K562 (cell line): Measurements from ENCODE around the gene STC2. TPM values are rescaled to one million over a fixed set of nuclear protein-coding genes. Genes with fewer than 3 reads are reported as not detected.

Experiments
- ARNT ChIP-seq, 2 experiments: fragments of 450-650 bp; IDR thresholded peaks; 2 replicates each; pipeline ENCODE4 v1.6.1; 2016; ENCODE audit warnings: mild to moderate bottlenecking in 1 of 2
- BDP1 ChIP-seq: IDR thresholded peaks from 3 replicates; pipeline ENCODE4 v1.6.1; 2011; ENCODE audit not compliant: insufficient read length, insufficient read depth
- CCAR2 ChIP-seq: fragments of 200-400 bp; formaldehyde crosslinking; IDR thresholded peaks from 2 replicates; pipeline ENCODE4 v1.6.1; 2017; ENCODE audit warnings: mild to moderate bottlenecking, low read depth, low read length
- HDAC1 ChIP-seq, 2 experiments: fragments of 450-650 bp; IDR thresholded peaks; 2 replicates each; pipeline ENCODE4 v1.6.1; 2016 to 2017; ENCODE audit warnings: inconsistent platforms in 1 of 2, mild to moderate bottlenecking in 1 of 2, moderate library complexity in 1 of 2
- JUN ChIP-seq, 2 experiments: sonication (generic) in 1 of 2; formaldehyde crosslinking in 1 of 2; IDR thresholded peaks; 2 replicates each; pipeline versions ENCODE4 v1.6.1 to v1.8.0; 2012 to 2022; ENCODE audit warnings: borderline replicate concordance in 2 of 2, mild to moderate bottlenecking in 2 of 2, improper control_type of control experiment in 1 of 2, low read depth in 1 of 2, low read length in 1 of 2, missing genetic modification reagents in 1 of 2
- LCOR ChIP-seq: sonication (generic); formaldehyde crosslinking; IDR thresholded peaks from 2 replicates; pipeline ENCODE4 v1.8.0; 2022; ENCODE audit warnings: mild to moderate bottlenecking, missing genetic modification reagents
- MBD2 ChIP-seq: sonication (generic); IDR thresholded peaks from 2 replicates; pipeline ENCODE4 v1.6.1; 2016; ENCODE audit warnings: low read depth, borderline replicate concordance
- NR2C1 ChIP-seq, 2 experiments: fragments of 450-650 bp; IDR thresholded peaks; 2 replicates each; pipeline ENCODE4 v1.6.1; 2017; ENCODE audit warnings: mild to moderate bottlenecking in 2 of 2, antibody characterized with exemption in 1 of 2, inconsistent platforms in 1 of 2, missing compliant biosample characterization in 1 of 2, missing genetic modification characterization in 1 of 2
- POLR2A ChIP-seq: fragments of 450-650 bp; conservative IDR thresholded peaks from 2 replicates; pipeline ENCODE4 v1.6.1; 2016
- SIX5 ChIP-seq, 2 experiments: IDR thresholded peaks; 2 replicates each; pipeline ENCODE4 v1.6.1; 2011; ENCODE audit warnings: low read length in 2 of 2, borderline replicate concordance in 1 of 2, low read depth in 1 of 2, mild to moderate bottlenecking in 1 of 2, moderate library complexity in 1 of 2; ENCODE audit not compliant: insufficient read depth in 1 of 2
- TAF1 ChIP-seq: IDR thresholded peaks from 2 replicates; pipeline ENCODE4 v1.6.1; 2011; ENCODE audit warnings: mild to moderate bottlenecking, low read length, moderate library complexity; ENCODE audit not compliant: insufficient read depth, control insufficient read depth, severe bottlenecking; ENCODE audit errors: extremely low read depth
- TGIF2 ChIP-seq: sonication (generic); formaldehyde crosslinking; IDR thresholded peaks from 2 replicates; pipeline ENCODE4 v1.8.1; 2022; ENCODE audit warnings: mild to moderate bottlenecking, missing genetic modification reagents, moderate library complexity
- ZNF668 ChIP-seq: fragments of 250-450 bp; sonication (Bioruptor Pico); IDR thresholded peaks from 2 replicates; pipeline ENCODE4 v1.8.0; 2022; ENCODE audit warnings: mild to moderate bottlenecking, inconsistent platforms
- polyA plus RNA-seq, 8 experiments: library from polyadenylated mRNA; depleted of rRNA in 4 of 8; stranded (reverse) in 5 of 8; unstranded in 3 of 8; fragments of >200 nt; fragmentation: Nextera tagmentation in 2 of 8; fragmentation: Illumina TruSeq in 1 of 8; extraction: Ambion mirVana in 2 of 8; extraction: Trizol in 1 of 8; gene quantifications; 2 replicates each; pipeline versions ENCODE4 v1.2.1 to v1.2.3, GENCODE V29; 2011 to 2014; ENCODE audit warnings: inconsistent platforms in 1 of 8, missing spikeins in 1 of 8
- total RNA-seq, 7 experiments: library from RNA; depleted of rRNA in 6 of 7; stranded (reverse); fragments of >200 nt in 6 of 7; fragmentation: Illumina TruSeq in 2 of 7; extraction: Trizol in 2 of 7; gene quantifications; 2 replicates each; pipeline versions ENCODE4 v1.2.1 to v1.2.3, GENCODE V29; 2011 to 2021; ENCODE audit warnings: low replicate concordance in 1 of 7
- TF ChIP-seq, protein P1 (sequence below): sonication (generic); formaldehyde crosslinking; IDR thresholded peaks from 2 replicates; pipeline ENCODE4 v1.8.0; 2022; ENCODE audit warnings: missing genetic modification reagents, mild to moderate bottlenecking, borderline replicate concordance
- TF ChIP-seq, protein P2 (sequence below): fragments of 450-650 bp; IDR thresholded peaks from 2 replicates; pipeline ENCODE4 v1.6.1; 2018; ENCODE audit warnings: mild to moderate bottlenecking, low read depth; ENCODE audit not compliant: partially characterized antibody
- TF ChIP-seq, protein P3 (sequence below): fragments of 450-650 bp; formaldehyde crosslinking; conservative IDR thresholded peaks from 2 replicates; pipeline ENCODE4 v1.4.0; 2022; ENCODE audit warnings: mild to moderate bottlenecking, missing genetic modification characterization
- TF ChIP-seq, protein P4 (sequence below): fragments of 450-650 bp; formaldehyde crosslinking; IDR thresholded peaks from 2 replicates; pipeline ENCODE4 v1.4.0; 2022; ENCODE audit warnings: missing genetic modification characterization
- TF ChIP-seq, protein P5 (sequence below): fragments of 450-650 bp; IDR thresholded peaks from 2 replicates; pipeline ENCODE4 v1.6.1; 2016

STC2 gene
- total and polyA plus RNA-seq, 9 of the 15 experiments (the other 6 are each of a cell fraction or from before 2014, with no cell fraction given) = 0.62 to 31.7 (median 7.4) TPM

DNA sequence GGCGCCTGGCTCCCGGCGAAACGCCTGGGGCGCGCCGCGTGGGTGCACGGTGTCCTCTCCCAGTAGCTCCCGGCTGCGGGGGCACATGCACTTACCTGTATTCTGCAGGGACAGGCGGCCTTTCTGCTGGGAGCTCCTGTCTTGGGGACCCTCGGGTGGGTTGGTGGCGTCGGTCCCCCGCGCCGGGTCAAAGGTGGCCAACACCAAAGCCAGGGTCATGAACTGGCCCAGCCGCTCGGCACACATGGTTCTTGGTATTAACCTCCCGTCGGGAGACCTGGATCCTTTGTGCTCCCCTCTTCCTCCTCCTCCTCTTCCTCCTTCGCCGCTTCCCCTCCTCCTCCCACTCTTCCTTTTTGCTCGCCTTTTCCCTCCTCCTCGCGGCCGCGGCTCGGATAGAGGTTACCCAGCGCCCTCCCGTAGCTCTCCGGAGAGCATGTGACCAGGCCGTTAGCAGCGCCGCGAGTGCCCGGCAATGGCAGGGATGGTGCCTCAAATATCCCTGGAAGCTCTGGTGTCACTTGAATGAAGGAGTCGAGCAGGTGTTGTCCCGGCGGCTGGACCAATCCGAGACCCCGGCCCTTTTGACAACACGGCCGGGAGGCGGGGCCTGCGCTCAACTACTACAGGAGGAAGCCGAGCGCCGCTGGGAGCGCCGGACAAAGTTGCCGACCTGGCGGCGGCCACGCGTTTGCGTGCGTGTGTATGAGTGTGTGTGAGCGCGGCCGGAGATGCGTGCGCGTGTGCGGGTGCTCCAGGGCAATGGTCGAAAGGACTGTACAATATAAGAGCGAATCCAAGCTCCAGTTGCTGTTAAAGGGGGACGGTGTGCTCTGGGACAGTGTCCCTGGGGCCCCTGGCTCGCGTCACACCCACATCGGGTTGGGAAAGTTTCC is at the start of gene STC2 (continued):
- TF ChIP-seq TAF1 (no peak), CCAR2 (no peak), HDAC1 (IDR thresholded peaks at IDR 0.05) (peak in 1 of 2 experiments; percentile 21; a peak in 2 of 4 replicates), ARNT (IDR thresholded peaks at IDR 0.05) (no peak), BDP1 (no peak), MBD2 (no peak), SIX5 (IDR thresholded peaks at IDR 0.05; ENCODE audit: borderline replicate concordance in 1 of 2, insufficient read depth in 1 of 2, low read depth in 1 of 2, low read length in 2 of 2) (no peak), POLR2A (peak; percentile 73), ZNF668 (CRISPR knock-in tag) (no peak), NR2C1 (IDR thresholded peaks at IDR 0.05) (peak; percentile 75), NR2C1 (tag; IDR thresholded peaks at IDR 0.05) (peak; percentile 41; the same call in 1 of the 2 replicates), JUN (IDR thresholded peaks at IDR 0.05; ENCODE audit: borderline replicate concordance, low read depth, low read length) (0 out of 2 replicates have a peak, but pooled peaks have one; percentile 3), JUN (CRISPR knock-in tag; IDR thresholded peaks at IDR 0.05; ENCODE audit: borderline replicate concordance) (no peak), LCOR (CRISPR knock-in tag) (peak; percentile 63), TGIF2 (CRISPR knock-in tag) (no peak)
- TF ChIP-seq, protein P1, sequence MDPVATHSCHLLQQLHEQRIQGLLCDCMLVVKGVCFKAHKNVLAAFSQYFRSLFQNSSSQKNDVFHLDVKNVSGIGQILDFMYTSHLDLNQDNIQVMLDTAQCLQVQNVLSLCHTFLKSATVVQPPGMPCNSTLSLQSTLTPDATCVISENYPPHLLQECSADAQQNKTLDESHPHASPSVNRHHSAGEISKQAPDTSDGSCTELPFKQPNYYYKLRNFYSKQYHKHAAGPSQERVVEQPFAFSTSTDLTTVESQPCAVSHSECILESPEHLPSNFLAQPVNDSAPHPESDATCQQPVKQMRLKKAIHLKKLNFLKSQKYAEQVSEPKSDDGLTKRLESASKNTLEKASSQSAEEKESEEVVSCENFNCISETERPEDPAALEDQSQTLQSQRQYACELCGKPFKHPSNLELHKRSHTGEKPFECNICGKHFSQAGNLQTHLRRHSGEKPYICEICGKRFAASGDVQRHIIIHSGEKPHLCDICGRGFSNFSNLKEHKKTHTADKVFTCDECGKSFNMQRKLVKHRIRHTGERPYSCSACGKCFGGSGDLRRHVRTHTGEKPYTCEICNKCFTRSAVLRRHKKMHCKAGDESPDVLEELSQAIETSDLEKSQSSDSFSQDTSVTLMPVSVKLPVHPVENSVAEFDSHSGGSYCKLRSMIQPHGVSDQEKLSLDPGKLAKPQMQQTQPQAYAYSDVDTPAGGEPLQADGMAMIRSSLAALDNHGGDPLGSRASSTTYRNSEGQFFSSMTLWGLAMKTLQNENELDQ (CRISPR knock-in tag) = 0 out of 2 replicates have a peak, but pooled peaks have one; percentile 73
- TF ChIP-seq, protein P2, sequence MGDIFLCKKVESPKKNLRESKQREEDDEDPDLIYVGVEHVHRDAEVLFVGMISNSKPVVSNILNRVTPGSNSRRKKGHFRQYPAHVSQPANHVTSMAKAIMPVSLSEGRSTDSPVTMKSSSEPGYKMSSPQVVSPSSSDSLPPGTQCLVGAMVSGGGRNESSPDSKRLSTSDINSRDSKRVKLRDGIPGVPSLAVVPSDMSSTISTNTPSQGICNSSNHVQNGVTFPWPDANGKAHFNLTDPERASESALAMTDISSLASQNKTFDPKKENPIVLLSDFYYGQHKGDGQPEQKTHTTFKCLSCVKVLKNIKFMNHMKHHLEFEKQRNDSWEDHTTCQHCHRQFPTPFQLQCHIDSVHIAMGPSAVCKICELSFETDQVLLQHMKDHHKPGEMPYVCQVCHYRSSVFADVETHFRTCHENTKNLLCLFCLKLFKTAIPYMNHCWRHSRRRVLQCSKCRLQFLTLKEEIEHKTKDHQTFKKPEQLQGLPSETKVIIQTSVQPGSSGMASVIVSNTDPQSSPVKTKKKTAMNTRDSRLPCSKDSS = no peak
- TF ChIP-seq, protein P3, sequence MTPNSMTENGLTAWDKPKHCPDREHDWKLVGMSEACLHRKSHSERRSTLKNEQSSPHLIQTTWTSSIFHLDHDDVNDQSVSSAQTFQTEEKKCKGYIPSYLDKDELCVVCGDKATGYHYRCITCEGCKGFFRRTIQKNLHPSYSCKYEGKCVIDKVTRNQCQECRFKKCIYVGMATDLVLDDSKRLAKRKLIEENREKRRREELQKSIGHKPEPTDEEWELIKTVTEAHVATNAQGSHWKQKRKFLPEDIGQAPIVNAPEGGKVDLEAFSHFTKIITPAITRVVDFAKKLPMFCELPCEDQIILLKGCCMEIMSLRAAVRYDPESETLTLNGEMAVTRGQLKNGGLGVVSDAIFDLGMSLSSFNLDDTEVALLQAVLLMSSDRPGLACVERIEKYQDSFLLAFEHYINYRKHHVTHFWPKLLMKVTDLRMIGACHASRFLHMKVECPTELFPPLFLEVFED (CRISPR knock-in tag) = 0 out of 2 replicates have a peak, but pooled peaks have one; percentile 30
- TF ChIP-seq, protein P4, sequence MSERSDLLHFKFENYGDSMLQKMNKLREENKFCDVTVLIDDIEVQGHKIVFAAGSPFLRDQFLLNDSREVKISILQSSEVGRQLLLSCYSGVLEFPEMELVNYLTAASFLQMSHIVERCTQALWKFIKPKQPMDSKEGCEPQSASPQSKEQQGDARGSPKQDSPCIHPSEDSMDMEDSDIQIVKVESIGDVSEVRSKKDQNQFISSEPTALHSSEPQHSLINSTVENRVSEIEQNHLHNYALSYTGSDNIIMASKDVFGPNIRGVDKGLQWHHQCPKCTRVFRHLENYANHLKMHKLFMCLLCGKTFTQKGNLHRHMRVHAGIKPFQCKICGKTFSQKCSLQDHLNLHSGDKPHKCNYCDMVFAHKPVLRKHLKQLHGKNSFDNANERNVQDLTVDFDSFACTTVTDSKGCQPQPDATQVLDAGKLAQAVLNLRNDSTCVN (CRISPR knock-in tag) = no peak
- TF ChIP-seq, protein P5, sequence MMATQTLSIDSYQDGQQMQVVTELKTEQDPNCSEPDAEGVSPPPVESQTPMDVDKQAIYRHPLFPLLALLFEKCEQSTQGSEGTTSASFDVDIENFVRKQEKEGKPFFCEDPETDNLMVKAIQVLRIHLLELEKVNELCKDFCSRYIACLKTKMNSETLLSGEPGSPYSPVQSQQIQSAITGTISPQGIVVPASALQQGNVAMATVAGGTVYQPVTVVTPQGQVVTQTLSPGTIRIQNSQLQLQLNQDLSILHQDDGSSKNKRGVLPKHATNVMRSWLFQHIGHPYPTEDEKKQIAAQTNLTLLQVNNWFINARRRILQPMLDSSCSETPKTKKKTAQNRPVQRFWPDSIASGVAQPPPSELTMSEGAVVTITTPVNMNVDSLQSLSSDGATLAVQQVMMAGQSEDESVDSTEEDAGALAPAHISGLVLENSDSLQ = peak; percentile 55
